Mesodermal cell (in vitro differentiated cells): ENCODE measurements around the gene TIAM2.
"Not testable (repeated sequence)": the region's sequence is repeated elsewhere in the genome, so short reads cannot be mapped to it uniquely, and the experiment has no call there.

ENCODE experiments used
- H3K27ac ChIP-seq: 2 replicates; pipeline ENCODE4 v1.7.0; 2013; ENCODE audit warnings: mild to moderate bottlenecking, low read depth, low read length, moderate library complexity; ENCODE audit not compliant: severe bottlenecking
- H3K36me3 ChIP-seq: 2 replicates; pipeline ENCODE4 v1.7.1; 2013; ENCODE audit warnings: mild to moderate bottlenecking, low read length, moderate library complexity; ENCODE audit not compliant: control insufficient read depth, insufficient read depth
- H3K4me1 ChIP-seq: one replicate; pipeline ENCODE4 v1.7.1; 2013; ENCODE audit warnings: mild to moderate bottlenecking, low read length; ENCODE audit not compliant: insufficient read depth, control insufficient read depth, poor library complexity, severe bottlenecking
- H3K4me3 ChIP-seq: 2 replicates; pipeline ENCODE4 v1.7.0; 2013; ENCODE audit warnings: low read length, control low read depth, mild to moderate bottlenecking; ENCODE audit not compliant: insufficient read depth, poor library complexity, severe bottlenecking; ENCODE audit errors: extremely low read depth
- H3K9me3 ChIP-seq: 2 replicates; pipeline ENCODE4 v1.7.1; 2013; ENCODE audit warnings: mild to moderate bottlenecking, low read length, moderate library complexity; ENCODE audit not compliant: control insufficient read depth
- WGBS, 2 experiments: methylation state at CpG; one replicate each; pipeline ENCODE4 v1.1.5; 2013; ENCODE audit warnings: missing lambda C conversion rate in 2 of 2; ENCODE audit not compliant: insufficient coverage in 2 of 2; 5-methylcytosine and 5-hydroxymethylcytosine counted together

TIAM2 gene

GRCh38 chr6:155197932-155198331 is 202.8 kb downstream of the TIAM2 start:
- Histone ChIP-seq H3K4me1 (no peaks in the 10 kb centered on the region), H3K36me3 (peaks cover 3% of the 10 kb centered on the region), H3K9me3 (no peaks in the 10 kb centered on the region), H3K4me3 (no peak overlapping the region), H3K27ac (no peak overlapping the region)
- 100% methylated on average over 1 of the region's 2 CpGs; no CpG with 5 or more reads in 1 of the 2 experiments for whole genome bisulfite sequencing, 2 experiments

GRCh38 chr6:155200012-155200411 is 204.9 kb downstream of the TIAM2 start:
- Histone ChIP-seq H3K9me3 (no peaks in the 10 kb centered on the region), H3K27ac (no peak overlapping the region), H3K36me3 (peaks cover 3% of the 10 kb centered on the region), H3K4me1 (no peaks in the 10 kb centered on the region), H3K4me3 (no peak overlapping the region)
- WGBS, 2 experiments: 100% methylated on average over 1 to 2 of the region's 2 CpGs

- no peak overlapping the region for H3K27ac ChIP-seq
- H3K9me3 ChIP-seq: no peaks in the 10 kb centered on the region
- peaks cover 3% of the 10 kb centered on the region for H3K36me3 ChIP-seq
- no peaks in the 10 kb centered on the region for H3K4me1 ChIP-seq
- no peak overlapping the region for H3K4me3 ChIP-seq
- WGBS, 2 experiments: 81 to 91% methylated on average over 3 to 5 of the region's 7 CpGs
These were observed 206.5 kb downstream of the TIAM2 start for GRCh38 chr6:155201461-155202226.

GRCh38 chr6:155207223-155207622 is 212.1 kb downstream of the TIAM2 start:
- no peak overlapping the region for H3K27ac ChIP-seq

GRCh38 chr6:155212106-155212505 is 217.0 kb downstream of the TIAM2 start:
- Histone ChIP-seq H3K36me3 (peaks cover 16% of the 10 kb centered on the region), H3K27ac (no peak overlapping the region), H3K4me1 (no peaks in the 10 kb centered on the region), H3K9me3 (no peaks in the 10 kb centered on the region), H3K4me3 (no peak overlapping the region)
- 83 to 100% methylated on average over 1 to 2 of the region's 3 CpGs for WGBS, 2 experiments

More at GRCh38 chr6:155207223-155207622, 212.1 kb downstream of the TIAM2 start:
- no peaks in the 10 kb centered on the region for H3K4me1 ChIP-seq
- no peak overlapping the region for H3K4me3 ChIP-seq
- WGBS, 2 experiments: 95 to 98% methylated on average over 5 of the region's 5 CpGs
- peaks cover 14% of the 10 kb centered on the region for H3K36me3 ChIP-seq
- no peaks in the 10 kb centered on the region for H3K9me3 ChIP-seq

- H3K27ac ChIP-seq: no peak overlapping the region
- H3K4me3 ChIP-seq: no peak overlapping the region
- H3K4me1 ChIP-seq: no peaks in the 10 kb centered on the region
- H3K36me3 ChIP-seq: peaks cover 16% of the 10 kb centered on the region
- H3K9me3 ChIP-seq: no peaks in the 10 kb centered on the region
- 83 to 92% methylated on average over 8 to 12 of the region's 16 CpGs for WGBS, 2 experiments
These were observed 217.7 kb downstream of the TIAM2 start for GRCh38 chr6:155212616-155213380.

GRCh38 chr6:155213611-155214372 is 218.7 kb downstream of the TIAM2 start:
- Histone ChIP-seq H3K36me3 (peaks cover 16% of the 10 kb centered on the region), H3K4me1 (no peaks in the 10 kb centered on the region), H3K27ac (no peak overlapping the region), H3K4me3 (no peak overlapping the region), H3K9me3 (no peaks in the 10 kb centered on the region)
- 95% methylated on average over 23 of the region's 23 CpGs for WGBS, 2 experiments

GRCh38 chr6:155215906-155216305 is 220.8 kb downstream of the TIAM2 start:
- Histone ChIP-seq H3K4me1 (peaks cover 3% of the 10 kb centered on the region), H3K9me3 (no peaks in the 10 kb centered on the region), H3K4me3 (no peak overlapping the region), H3K36me3 (peaks cover 15% of the 10 kb centered on the region), H3K27ac (no peak overlapping the region)
- WGBS, 2 experiments: 95 to 100% methylated on average over 2 to 4 of the region's 4 CpGs

- H3K4me3 ChIP-seq: no peak overlapping the region
- no peak overlapping the region for H3K27ac ChIP-seq
- 36 to 43% methylated on average over 4 to 8 of the region's 11 CpGs for WGBS, 2 experiments
- no peaks in the 10 kb centered on the region for H3K9me3 ChIP-seq
- H3K4me1 ChIP-seq: peaks cover 5% of the 10 kb centered on the region
- peaks cover 9% of the 10 kb centered on the region for H3K36me3 ChIP-seq
These were observed 221.4 kb downstream of the TIAM2 start for GRCh38 chr6:155216312-155217046.

- H3K4me3 ChIP-seq: not testable (repeated sequence)
These were observed 223.6 kb downstream of the TIAM2 start for GRCh38 chr6:155218711-155219110.

More at GRCh38 chr6:155218711-155219110, 223.6 kb downstream of the TIAM2 start:
- not testable (repeated sequence) for H3K36me3 ChIP-seq, H3K9me3 ChIP-seq, H3K27ac ChIP-seq, H3K4me1 ChIP-seq
- WGBS, 2 experiments: 71 to 81% methylated on average over 4 to 6 of the region's 20 CpGs
